OCI-M2 (cell line): ENCODE data around the gene CLCN3.
"Not testable (repeated sequence)": the region's sequence is repeated elsewhere in the genome, so short reads cannot be mapped to it uniquely, and the experiment has no call there.

Source experiments
- DNase-seq: peaks from one replicate; lab custom pipeline; 2025; ENCODE audit not compliant: unreplicated experiment; lab: John Stamatoyannopoulos, UW

Gene CLCN3

GRCh38 chr4:169652535-169652934 lies 32.2 kb downstream of the CLCN3 start:
- no peak for DNase-seq

DNA sequence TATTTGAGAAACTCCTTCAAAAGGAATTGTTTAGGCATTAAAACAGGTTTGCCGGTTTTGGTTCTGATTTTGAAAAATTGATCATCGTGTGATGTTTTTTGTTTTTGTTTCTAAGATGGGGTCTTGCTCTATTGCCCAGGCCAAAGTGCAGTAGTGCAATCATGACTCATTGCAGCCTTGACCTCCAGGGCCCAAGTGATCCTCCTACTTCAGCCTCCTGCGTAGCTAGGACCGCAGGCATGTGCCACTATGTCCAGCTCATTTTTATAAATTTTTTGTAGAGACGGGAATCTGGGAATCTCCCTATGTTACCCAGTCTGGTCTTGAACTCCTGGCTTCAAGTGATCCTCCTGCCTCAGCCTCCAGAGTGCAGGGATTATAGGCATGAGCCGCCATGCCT lies 35.0 kb downstream of the CLCN3 start:
- no peak for DNase-seq

- DNase-seq = no peak
Observed at GRCh38 chr4:169657470-169658107, 37.2 kb downstream of the CLCN3 start.

DNA sequence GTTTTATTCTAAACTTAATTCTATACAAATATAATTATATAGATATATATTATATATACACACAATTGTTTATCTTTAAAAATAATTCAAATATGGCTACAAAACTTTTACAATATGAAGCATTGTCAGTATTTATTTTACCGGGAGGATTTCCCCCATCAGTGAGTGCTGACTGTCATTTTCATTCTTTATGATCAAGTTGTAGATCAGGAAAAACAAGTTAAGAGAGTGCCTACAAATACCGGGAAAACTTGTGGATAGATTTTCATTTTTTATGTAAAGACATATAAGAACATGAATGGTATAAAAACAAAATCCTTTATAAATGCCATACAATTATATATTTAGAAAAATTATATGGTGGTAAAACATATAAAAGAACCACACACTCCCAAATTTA lies 37.8 kb downstream of the CLCN3 start:
- DNase-seq = no peak

GRCh38 chr4:169658975-169659715 lies 38.8 kb downstream of the CLCN3 start:
- no peak for DNase-seq

DNA sequence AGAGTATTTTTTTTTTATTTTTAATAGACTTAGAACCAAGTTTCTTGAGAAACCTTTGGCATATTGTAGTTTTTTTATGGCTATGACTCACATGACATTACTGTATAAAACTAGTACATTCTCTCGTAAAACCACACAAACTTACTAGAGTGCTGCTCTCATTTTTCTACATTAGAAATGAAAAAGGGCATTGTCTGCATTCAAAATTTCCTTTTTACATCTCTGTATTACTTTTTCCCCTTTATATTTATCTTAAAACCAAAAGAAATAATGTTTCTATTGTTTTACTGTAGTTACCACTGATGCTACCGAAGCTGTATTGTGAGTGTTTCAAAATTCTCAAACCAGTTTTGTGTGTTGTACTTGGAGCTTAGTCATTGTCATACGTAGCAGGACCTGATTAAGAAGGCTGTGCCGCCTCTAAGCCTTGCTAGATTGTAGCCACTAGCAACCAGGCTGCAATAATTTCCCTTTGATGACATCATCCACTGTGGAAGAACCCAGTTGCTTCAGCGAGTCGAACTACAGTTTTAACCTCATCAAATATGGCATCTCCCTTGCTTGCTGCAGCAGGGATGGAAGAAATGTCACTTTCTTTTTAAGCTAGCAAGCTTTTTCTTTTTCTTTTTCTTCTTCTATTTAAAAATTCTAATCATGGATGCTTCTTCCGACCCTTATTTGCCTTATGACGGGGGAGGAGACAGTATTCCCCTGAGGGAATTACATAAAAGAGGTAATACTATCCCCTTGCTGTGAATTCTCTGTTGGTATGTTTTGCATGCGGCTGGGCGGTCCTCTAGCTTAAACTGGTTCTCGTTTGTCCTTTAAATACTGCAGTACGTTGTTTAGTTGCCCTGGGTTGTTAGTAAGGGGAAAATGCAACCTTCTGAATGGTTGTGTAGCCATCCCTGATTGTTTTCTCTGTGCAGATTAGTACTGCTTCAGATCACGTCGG lies 39.6 kb downstream of the CLCN3 start:
- peak; percentile 48 for DNase-seq

- no peak for DNase-seq
Observed at GRCh38 chr4:169660929-169661328, 40.6 kb downstream of the CLCN3 start.

- DNase-seq = no peak
Observed at GRCh38 chr4:169661761-169662160, 41.4 kb downstream of the CLCN3 start.

DNA sequence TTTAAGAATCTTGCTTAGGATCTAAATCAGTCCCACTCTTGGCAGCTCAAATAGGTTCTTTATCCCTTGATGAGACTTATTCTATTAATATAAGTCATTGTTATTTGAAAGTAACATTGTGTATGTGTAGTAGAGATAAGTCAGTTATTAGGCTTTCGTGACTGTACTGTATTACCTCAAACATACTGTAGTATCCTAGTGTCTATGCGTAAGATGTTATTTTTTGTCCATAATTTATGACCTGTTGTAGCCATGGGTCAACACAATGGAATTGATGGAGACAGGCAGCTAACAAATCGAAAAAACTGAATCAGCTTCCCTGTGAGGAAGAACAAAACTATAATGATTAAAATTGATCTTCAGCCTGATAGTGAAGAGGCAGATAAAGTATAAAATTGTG lies 41.8 kb downstream of the CLCN3 start:
- no peak for DNase-seq

DNA sequence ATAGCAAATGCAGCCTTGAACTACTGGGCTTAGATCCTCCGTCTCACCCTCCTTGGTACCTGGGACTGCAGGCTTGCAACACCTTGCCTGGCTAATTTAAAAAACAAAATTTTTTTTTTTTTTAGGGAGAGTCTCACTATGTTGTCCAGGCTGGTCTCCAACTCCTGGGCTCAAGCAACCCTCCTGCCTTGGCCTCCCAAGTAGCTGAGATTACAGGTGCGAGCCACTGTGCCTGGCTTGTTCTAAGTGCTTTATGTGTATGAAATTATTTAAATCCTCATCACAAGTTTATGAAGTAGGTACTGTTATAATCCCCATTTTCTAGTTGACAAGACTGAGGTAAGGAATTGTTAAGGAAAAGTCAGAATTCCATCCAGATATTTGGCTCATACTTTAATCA lies 43.0 kb downstream of the CLCN3 start:
- no peak for DNase-seq

- DNase-seq = no peak
Observed at GRCh38 chr4:169663831-169664230, 43.5 kb downstream of the CLCN3 start.

GRCh38 chr4:169664615-169665014 lies 44.2 kb downstream of the CLCN3 start:
- DNase-seq = no peak

DNA sequence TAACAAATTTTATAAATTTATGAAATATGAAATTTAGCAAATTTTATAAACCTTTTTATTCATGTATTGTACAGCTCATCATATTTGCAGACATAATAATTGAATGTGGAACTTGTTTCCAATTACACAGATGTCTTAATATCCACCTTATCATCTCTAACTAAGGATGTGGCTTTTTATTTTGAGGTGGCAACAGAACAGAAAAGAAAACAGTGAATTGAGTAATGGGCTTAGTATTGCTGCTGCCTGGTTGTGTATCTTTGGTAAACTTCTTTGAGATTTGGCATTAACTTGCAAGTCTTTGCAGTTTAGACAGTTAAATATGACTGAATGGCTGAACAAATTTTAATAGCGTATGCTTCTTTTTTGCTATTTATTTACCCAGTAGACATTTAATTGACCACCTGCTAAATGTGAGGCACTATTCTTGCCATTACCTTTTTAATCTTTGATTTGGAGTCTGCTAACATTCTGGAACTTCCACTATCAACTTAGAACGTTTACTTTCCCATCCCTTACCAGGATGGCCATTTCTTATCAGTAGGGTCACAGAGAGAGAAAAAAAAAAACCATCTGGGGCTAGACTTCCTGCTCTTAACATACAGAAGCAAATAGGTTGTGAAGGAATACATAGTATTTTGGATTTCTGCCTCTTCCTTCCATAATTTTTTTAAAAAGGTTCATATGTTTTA lies 44.8 kb downstream of the CLCN3 start:
- no peak for DNase-seq

DNA sequence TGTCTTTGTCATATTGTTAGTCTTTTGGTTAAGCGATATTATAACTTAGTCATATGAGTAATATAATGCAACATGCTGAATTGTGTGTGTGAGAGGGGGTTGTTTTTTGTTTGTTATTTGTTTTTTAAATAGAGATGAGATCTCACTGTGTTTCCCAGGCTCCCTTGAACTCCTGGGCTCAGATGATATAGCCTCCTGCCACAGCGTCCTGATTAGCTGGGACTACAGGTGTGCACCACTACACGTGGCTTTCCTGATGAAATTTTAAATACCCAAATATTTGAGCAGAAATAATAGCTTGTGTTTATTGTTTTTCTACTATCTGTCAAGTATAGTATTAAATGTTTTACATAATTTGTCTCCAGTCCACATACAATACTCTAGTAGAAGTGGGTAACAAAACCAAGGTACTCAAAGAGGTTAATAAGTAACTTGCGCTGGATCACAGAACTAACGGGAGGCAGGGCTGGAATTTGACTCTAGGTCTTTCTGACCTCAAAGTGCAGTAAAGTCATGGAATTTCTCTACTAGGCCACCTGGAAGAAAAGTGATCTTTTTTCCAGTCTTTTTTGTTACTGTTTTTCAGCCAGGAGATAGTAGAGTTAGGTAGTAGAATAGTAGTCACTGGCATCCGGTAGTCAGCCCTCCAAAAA lies 47.8 kb downstream of the CLCN3 start:
- no peak for DNase-seq

DNA sequence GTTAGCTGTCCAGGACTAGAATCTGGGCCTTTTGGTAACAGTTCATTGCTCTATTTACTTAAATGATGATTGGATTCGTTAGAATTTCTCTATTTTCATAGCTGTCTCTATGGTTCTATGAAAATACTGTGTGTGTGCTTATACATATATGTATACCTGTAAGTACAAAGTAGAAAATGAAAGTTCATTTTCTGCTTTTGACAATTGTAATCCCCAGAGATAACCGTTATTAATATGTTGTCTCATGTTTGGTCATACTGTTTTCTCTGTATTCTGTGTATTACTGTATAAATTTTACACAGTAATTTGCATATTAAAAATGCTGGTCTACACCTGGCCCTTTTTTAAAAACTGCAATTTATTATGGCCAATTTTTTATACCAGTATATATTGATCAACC lies 55.4 kb downstream of the CLCN3 start:
- no peak for DNase-seq

- no peak for DNase-seq
Observed at GRCh38 chr4:169677150-169677748, 56.9 kb downstream of the CLCN3 start.

GRCh38 chr4:169678486-169678885 lies 58.1 kb downstream of the CLCN3 start:
- DNase-seq = not testable (repeated sequence)

DNA sequence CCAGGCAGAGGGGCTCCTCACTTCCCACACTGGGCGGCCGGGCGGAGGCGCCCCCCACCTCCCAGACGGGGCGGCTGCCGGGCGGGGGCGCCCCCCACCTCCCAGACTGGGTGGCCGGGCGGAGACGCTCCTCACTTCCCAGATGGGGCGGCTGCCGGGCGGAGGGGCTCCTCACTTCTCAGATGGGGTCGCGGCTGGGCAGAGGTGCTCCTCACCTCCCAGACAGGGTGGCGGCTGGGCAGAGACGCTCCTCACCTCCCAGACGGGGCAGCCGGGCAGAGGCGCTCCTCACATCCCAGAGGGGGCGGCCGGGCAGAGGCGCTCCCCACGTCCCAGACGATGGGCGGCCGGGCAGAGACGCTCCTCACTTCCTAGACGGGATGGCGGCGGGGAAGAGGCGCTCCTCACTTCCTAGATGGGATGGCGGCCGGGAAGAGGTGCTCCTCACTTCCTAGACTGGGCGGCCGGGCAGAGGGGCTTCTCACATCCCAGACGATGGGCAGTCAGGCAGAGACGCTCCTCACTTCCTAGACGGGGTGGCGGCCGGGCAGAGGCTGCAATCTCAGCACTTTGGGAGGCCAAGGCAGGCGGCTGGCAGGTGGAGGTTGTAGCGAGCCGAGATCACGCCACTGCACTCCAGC lies 58.7 kb downstream of the CLCN3 start:
- DNase-seq = not testable (repeated sequence)

DNA sequence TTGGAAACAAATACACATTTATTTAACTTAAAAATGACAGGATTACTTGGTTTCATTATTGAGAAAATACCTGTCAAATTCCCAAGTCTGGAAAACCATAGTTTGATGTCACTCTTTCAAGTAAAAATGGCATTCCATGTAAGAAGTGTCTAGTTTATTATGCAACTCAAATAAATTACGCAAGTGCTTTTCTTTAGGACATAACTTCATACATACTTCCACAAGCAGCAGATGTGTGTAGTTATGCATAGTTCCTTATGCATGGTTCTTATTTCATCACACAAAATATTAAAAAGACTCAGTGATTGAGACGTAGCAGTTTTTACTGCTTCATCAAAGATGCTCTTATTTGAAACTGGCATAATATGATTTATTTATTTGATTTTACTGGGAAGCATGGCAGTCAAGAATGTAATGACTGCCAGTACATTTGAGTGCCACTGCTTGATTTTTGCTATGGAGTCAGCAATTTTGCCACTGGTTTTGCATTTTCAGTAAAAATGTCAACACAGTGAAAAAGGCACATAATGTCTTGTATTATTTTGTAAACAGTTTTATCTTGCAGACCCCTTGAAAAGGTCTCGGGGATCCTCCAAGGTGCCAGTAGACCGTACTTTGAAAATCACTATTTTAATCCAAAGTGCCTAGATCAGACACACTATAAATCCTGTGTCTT lies 62.1 kb downstream of the CLCN3 start:
- no peak for DNase-seq
